HCT116 (cell line): ENCODE data around the gene FBXO31. TPM values are rescaled to one million over a fixed set of nuclear protein-coding genes. Genes with fewer than 3 reads are reported as not detected.

Experiments used
- ATAC-seq: fragments of 200-7000 bp; cut with Tn5 transposase; 2 replicates; pipeline ENCODE4 v1.9.1; 2020; ENCODE audit warnings: mild to moderate bottlenecking, moderate library complexity
- BruUV-seq: library from RNA; stranded (reverse); fragments of 400-500 nt; replicated peaks from 2 replicates; lab custom pipeline; 2021; lab: Mats Ljungman, UMichigan
- CTCF ChIA-PET: fragments of 300-600 bp; sonication (Branson Sonifier 250); formaldehyde crosslinking; loops from one replicate; lab custom pipeline; 2021; ENCODE audit warnings: antibody characterized with exemption; lab: Charles Lee
- POLR2A ChIA-PET: fragments of 300-600, 350-600 bp; sonication (Branson Sonifier 250); formaldehyde crosslinking; loops from one replicate; lab custom pipeline; 2021; ENCODE audit warnings: antibody characterized with exemption; lab: Charles Lee
- RAD21 ChIA-PET, 2 experiments: fragments of 300-600 bp; sonication (Branson Sonifier 250); formaldehyde crosslinking; loops; one replicate each; lab custom pipeline; 2023; ENCODE audit warnings: low total read pairs in 2 of 2; ENCODE audit not compliant: uncharacterized antibody in 2 of 2, unreplicated experiment in 2 of 2, low non-redundant PET in 1 of 2; lab: Charles Lee
- DNase-seq: peaks from one replicate; pipeline ENCODE4 v3.0.0-alpha.2; 2010; ENCODE audit warnings: low read depth, low spot score
- H2AFZ ChIP-seq: fragments of 200-600 bp; shearing (Covaris generic), sonication (generic); 2 replicates; pipeline ENCODE4 v1.6.1; 2017; ENCODE audit warnings: low read depth, mixed run types, mixed read lengths, antibody characterized with exemption, low read length; ENCODE audit not compliant: poor library complexity, severe bottlenecking
- H3K27ac ChIP-seq: 2 replicates; pipeline ENCODE4 v1.5.1; 2012; ENCODE audit warnings: low read depth, low read length
- H3K27me3 ChIP-seq: fragments of 200-600 bp; sonication (generic); 2 replicates; pipeline ENCODE4 v1.6.1; 2016; ENCODE audit warnings: mixed run types, low read length, mixed read lengths; ENCODE audit not compliant: insufficient read depth
- H3K36me3 ChIP-seq, 2 experiments: fragments of 200-500 bp in 1 of 2; fragments of 200-600 bp in 1 of 2; sonication (Bioruptor generic) in 1 of 2; sonication (generic) in 1 of 2; 2 replicates each; pipeline versions ENCODE4 v1.5.1 to v1.6.1; 2014 to 2016; ENCODE audit warnings: low read length in 2 of 2, inconsistent platforms in 1 of 2, mixed read lengths in 1 of 2, mixed run types in 1 of 2; ENCODE audit not compliant: insufficient read depth in 2 of 2, control insufficient read depth in 1 of 2
- H3K4me1 ChIP-seq, 2 experiments: fragments of 200-600 bp in 1 of 2; sonication (generic) in 1 of 2; 2 replicates each; pipeline versions ENCODE4 v1.5.1 to v1.6.1; 2012 to 2017; ENCODE audit warnings: low read length in 2 of 2, inconsistent platforms in 1 of 2, mild to moderate bottlenecking in 1 of 2, mixed read lengths in 1 of 2, mixed run types in 1 of 2, moderate library complexity in 1 of 2; ENCODE audit not compliant: insufficient read depth in 2 of 2, control insufficient read depth in 1 of 2
- H3K4me2 ChIP-seq: fragments of 200-600 bp; sonication (generic); 2 replicates; pipeline ENCODE4 v1.6.1; 2017; ENCODE audit warnings: mixed run types, low read length, mixed read lengths
- H3K4me3 ChIP-seq, 2 experiments: fragments of 200-600 bp in 1 of 2; sonication (generic) in 1 of 2; replicated peaks in 1 of 2; 2 replicates each; pipeline ENCODE4 v1.5.1; 2011 to 2016; ENCODE audit warnings: low read length in 2 of 2, control low read depth in 1 of 2, low read depth in 1 of 2, mild to moderate bottlenecking in 1 of 2, mixed read lengths in 1 of 2, mixed run types in 1 of 2
- H3K79me2 ChIP-seq: fragments of 200-600 bp; sonication (generic); 2 replicates; pipeline ENCODE4 v1.6.1; 2017; ENCODE audit warnings: mild to moderate bottlenecking, mixed run types, low read length, moderate library complexity, mixed read lengths; ENCODE audit not compliant: insufficient read depth
- H3K9ac ChIP-seq: fragments of 200-600 bp; sonication (generic); 2 replicates; pipeline ENCODE4 v1.6.1; 2016; ENCODE audit warnings: low read length, mixed read lengths
- H3K9me2 ChIP-seq: fragments of 200-600 bp; sonication (generic), shearing (Covaris generic); 2 replicates; pipeline ENCODE4 v1.6.1; 2017; ENCODE audit warnings: mixed run types, mild to moderate bottlenecking, moderate library complexity; ENCODE audit not compliant: insufficient read depth
- H3K9me3 ChIP-seq, 2 experiments: fragments of 200-500 bp in 1 of 2; fragments of 200-600 bp in 1 of 2; sonication (Bioruptor generic) in 1 of 2; sonication (generic) in 1 of 2; 2 replicates each; pipeline ENCODE4 v1.6.1; 2014 to 2017; ENCODE audit warnings: low read length in 2 of 2, mixed read lengths in 2 of 2, inconsistent platforms in 1 of 2, low read depth in 1 of 2, mild to moderate bottlenecking in 1 of 2, mixed run types in 1 of 2, moderate library complexity in 1 of 2; ENCODE audit not compliant: control insufficient read depth in 1 of 2, insufficient read depth in 1 of 2
- H4K20me1 ChIP-seq: fragments of 200-600 bp; sonication (generic), shearing (Covaris generic); 2 replicates; pipeline ENCODE4 v1.6.1; 2017; ENCODE audit warnings: mixed run types, mild to moderate bottlenecking, moderate library complexity; ENCODE audit not compliant: insufficient read depth
- ATF3 ChIP-seq: IDR thresholded peaks from 2 replicates; pipeline ENCODE4 v1.6.1; 2012
- CTCF ChIP-seq, 3 experiments: fragments of 200-600 bp in 1 of 3; sonication (generic) in 1 of 3; IDR thresholded peaks in 2 of 3; conservative IDR thresholded peaks in 1 of 3; 2 replicates each; pipeline ENCODE4 v1.5.1; 2012 to 2017; ENCODE audit warnings: low read depth in 2 of 3, low read length in 2 of 3, antibody characterized with exemption in 1 of 3, borderline replicate concordance in 1 of 3, control low read depth in 1 of 3, mild to moderate bottlenecking in 1 of 3, mixed read lengths in 1 of 3, mixed run types in 1 of 3, moderate library complexity in 1 of 3; ENCODE audit not compliant: insufficient read depth in 1 of 3
- EGR1 ChIP-seq: IDR thresholded peaks from 2 replicates; pipeline ENCODE4 v1.6.1; 2012; ENCODE audit warnings: low read depth
- ELF1 ChIP-seq: IDR thresholded peaks from 2 replicates; pipeline ENCODE4 v1.6.1; 2012; ENCODE audit warnings: low read depth, borderline replicate concordance
- EZH2phosphoT487 ChIP-seq: fragments of 200-600 bp; IDR thresholded peaks from 2 replicates; pipeline ENCODE4 v1.6.1; 2018; ENCODE audit warnings: antibody characterized with exemption, borderline replicate concordance
- FOSL1 ChIP-seq: IDR thresholded peaks from 2 replicates; pipeline ENCODE4 v1.6.1; 2012; ENCODE audit warnings: low read depth
- JUND ChIP-seq: IDR thresholded peaks from 2 replicates; pipeline ENCODE4 v1.6.1; 2012
- MAX ChIP-seq: IDR thresholded peaks from 2 replicates; pipeline ENCODE4 v1.6.1; 2012
- POLR2A ChIP-seq: IDR thresholded peaks from 2 replicates; pipeline ENCODE4 v1.7.0; 2011; ENCODE audit warnings: borderline replicate concordance; ENCODE audit not compliant: insufficient read depth, insufficient read length; ENCODE audit errors: extremely low read depth
- RAD21 ChIP-seq: IDR thresholded peaks from 2 replicates; pipeline ENCODE4 v1.6.1; 2012; ENCODE audit warnings: low read depth, mild to moderate bottlenecking
- REST ChIP-seq: IDR thresholded peaks from 2 replicates; pipeline ENCODE4 v1.6.1; 2012; ENCODE audit warnings: low read depth
- SIN3A ChIP-seq: IDR thresholded peaks from 2 replicates; pipeline ENCODE4 v1.6.1; 2012; ENCODE audit warnings: low read depth
- SP1 ChIP-seq: IDR thresholded peaks from 2 replicates; pipeline ENCODE4 v1.6.1; 2012; ENCODE audit warnings: low read depth
- SRF ChIP-seq: IDR thresholded peaks from 2 replicates; pipeline ENCODE4 v1.6.1; 2012; ENCODE audit warnings: low read depth
- TCF7L2 ChIP-seq: IDR thresholded peaks from 2 replicates; pipeline ENCODE4 v1.7.0; 2011; ENCODE audit warnings: borderline replicate concordance, inconsistent platforms; ENCODE audit not compliant: insufficient read depth, insufficient read length; ENCODE audit errors: extremely low read depth
- YY1 ChIP-seq: IDR thresholded peaks from 2 replicates; pipeline ENCODE4 v1.6.1; 2011; ENCODE audit warnings: low read length, low read depth, moderate library complexity, mild to moderate bottlenecking; ENCODE audit not compliant: insufficient replicate concordance; ENCODE audit errors: extremely low read depth
- ZBTB33 ChIP-seq: IDR thresholded peaks from 2 replicates; pipeline ENCODE4 v1.6.1; 2011; ENCODE audit warnings: mild to moderate bottlenecking, low read length, moderate library complexity; ENCODE audit not compliant: insufficient replicate concordance; ENCODE audit errors: extremely low read depth
- ZNF274 ChIP-seq: fragments of 200-500 bp; sonication (Bioruptor generic); IDR thresholded peaks from 2 replicates; pipeline ENCODE4 v1.6.1; 2014; ENCODE audit warnings: mild to moderate bottlenecking, low read depth, low read length, inconsistent platforms
- intact Hi-C: fragments of 100-400 bp; cut with micrococcal nuclease; formaldehyde crosslinking; loops from 2 replicates; pipeline ENCODE4 v1.10.0; 2022
- total RNA-seq: library from RNA; stranded (reverse); gene quantifications from one replicate; pipeline ENCODE4 v1.2.1, GENCODE V29; 2021; ENCODE audit not compliant: unreplicated experiment

FBXO31 gene
- total RNA-seq, 1 experiment from 2014 or later: 52.1 TPM

- POLR2A ChIA-PET: interaction anchor here (1.3 to 1.6 kb wide), 4 partner anchors 10 to 241 kb away, joined by 3 to 17 read pairs (median 10); partner anchors contain the start of gene FBXO31
- H3K36me3 ChIP-seq: peaks cover 5% of the 10 kb centered on the region in 2 experiments; a peak in 2 of 4 replicates
- CTCF ChIA-PET: interaction anchor here (1.2 to 1.6 kb wide), 4 partner anchors 11 to 241 kb away, joined by 3 to 24 read pairs (median 10); partner anchors contain the start of gene FBXO31
- no peak overlapping the region for H3K27ac ChIP-seq
- peaks cover 38% of the 10 kb centered on the region for H3K79me2 ChIP-seq
- DNase-seq (no peak), ATAC-seq (no peak)
- intact Hi-C loops: no loop called here
- TF ChIP-seq SIN3A (no peak), ATF3 (no peak), ZBTB33 (no peak), TCF7L2 (no peak), MAX (no peak), SRF (no peak), ELF1 (no peak), RAD21 (no peak), REST (no peak), JUND (no peak), POLR2A (no peak), FOSL1 (no peak), SP1 (no peak), EGR1 (no peak), ZNF274 (no peak), YY1 (no peak), CTCF (IDR thresholded peaks at IDR 0.05 in 2 of 3, conservative IDR thresholded peaks at IDR 0.05 in 1 of 3; ENCODE audit: borderline replicate concordance in 1 of 3, insufficient read depth in 1 of 3, low read depth in 2 of 3, low read length in 2 of 3) (no peak), EZH2phosphoT487 (no peak)
- H3K4me1 ChIP-seq: peaks cover 27 to 34% of the 10 kb centered on the region in 2 experiments
- H3K4me2 ChIP-seq: no peak overlapping the region
- BruUV-seq: no TSS peak
- H2AFZ ChIP-seq: no peak overlapping the region
- peaks cover 9% of the 10 kb centered on the region; the same call in 1 of the 2 replicates for H4K20me1 ChIP-seq
- H3K4me3 ChIP-seq: no peak overlapping the region
- no peaks in the 10 kb centered on the region for H3K27me3 ChIP-seq
- RAD21 ChIA-PET: no interaction called here
- H3K9me2 ChIP-seq: no peaks in the 10 kb centered on the region
- no peak overlapping the region for H3K9ac ChIP-seq
- no peaks in the 10 kb centered on the region for H3K9me3 ChIP-seq
Observed at GRCh38 chr16:87395181-87395842, 11.7 kb upstream of the FBXO31 start.
